Measurements from ENCODE around the gene LGALS13.

LGALS13 gene

DNA sequence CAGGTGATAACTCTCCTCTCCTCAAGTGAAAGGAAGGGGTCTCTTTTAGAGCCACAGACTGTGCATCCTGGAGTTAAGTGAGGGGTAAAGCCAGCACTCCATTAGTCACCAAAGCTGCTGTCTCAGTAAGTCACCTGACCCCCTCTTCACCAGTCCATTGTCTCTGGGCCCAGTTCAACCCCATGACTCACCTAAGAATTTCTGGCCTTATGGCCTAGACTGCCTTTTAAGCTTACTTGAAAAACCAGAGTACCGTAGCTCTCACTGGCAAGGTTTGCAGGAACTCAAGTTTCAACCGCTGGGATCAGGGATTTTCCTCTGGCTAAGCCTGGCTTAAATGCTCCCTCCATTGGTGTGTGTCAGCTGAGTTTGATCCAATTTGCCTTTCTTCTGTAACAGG, 38.9 kb upstream of the LGALS13 start:
- no peak overlapping the region for H3K27ac ChIP-seq
- TF ChIP-seq, protein P1, sequence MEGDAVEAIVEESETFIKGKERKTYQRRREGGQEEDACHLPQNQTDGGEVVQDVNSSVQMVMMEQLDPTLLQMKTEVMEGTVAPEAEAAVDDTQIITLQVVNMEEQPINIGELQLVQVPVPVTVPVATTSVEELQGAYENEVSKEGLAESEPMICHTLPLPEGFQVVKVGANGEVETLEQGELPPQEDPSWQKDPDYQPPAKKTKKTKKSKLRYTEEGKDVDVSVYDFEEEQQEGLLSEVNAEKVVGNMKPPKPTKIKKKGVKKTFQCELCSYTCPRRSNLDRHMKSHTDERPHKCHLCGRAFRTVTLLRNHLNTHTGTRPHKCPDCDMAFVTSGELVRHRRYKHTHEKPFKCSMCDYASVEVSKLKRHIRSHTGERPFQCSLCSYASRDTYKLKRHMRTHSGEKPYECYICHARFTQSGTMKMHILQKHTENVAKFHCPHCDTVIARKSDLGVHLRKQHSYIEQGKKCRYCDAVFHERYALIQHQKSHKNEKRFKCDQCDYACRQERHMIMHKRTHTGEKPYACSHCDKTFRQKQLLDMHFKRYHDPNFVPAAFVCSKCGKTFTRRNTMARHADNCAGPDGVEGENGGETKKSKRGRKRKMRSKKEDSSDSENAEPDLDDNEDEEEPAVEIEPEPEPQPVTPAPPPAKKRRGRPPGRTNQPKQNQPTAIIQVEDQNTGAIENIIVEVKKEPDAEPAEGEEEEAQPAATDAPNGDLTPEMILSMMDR (conservative IDR thresholded peaks at IDR 0.05) = no peak
- no peak for TF ChIP-seq ZFX (IDR thresholded peaks at IDR 0.05)

DNA sequence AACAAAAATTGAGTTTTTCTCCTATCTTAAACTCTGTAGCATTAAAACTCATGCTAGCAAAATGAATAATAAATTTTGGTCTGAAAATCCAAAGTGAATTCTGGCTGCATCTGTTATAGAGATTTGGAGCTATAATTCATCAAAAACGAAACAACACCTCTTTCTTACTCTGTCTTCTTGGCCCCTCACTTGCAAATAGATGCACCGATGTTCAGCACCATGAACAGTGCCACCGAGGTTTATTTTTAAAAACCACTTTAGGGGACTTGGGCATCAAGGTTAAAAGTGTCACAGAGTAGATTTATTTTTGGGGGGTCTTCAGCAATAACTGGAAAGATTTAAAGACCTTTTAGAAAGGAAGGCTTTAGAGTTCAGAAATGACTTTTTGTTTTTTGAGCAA, 36.3 kb upstream of the LGALS13 start:
- TF ChIP-seq, protein P1 (conservative IDR thresholded peaks at IDR 0.05) = no peak
- TF ChIP-seq ZFX (IDR thresholded peaks at IDR 0.05) = no peak
- H3K27ac ChIP-seq = no peak overlapping the region

DNA sequence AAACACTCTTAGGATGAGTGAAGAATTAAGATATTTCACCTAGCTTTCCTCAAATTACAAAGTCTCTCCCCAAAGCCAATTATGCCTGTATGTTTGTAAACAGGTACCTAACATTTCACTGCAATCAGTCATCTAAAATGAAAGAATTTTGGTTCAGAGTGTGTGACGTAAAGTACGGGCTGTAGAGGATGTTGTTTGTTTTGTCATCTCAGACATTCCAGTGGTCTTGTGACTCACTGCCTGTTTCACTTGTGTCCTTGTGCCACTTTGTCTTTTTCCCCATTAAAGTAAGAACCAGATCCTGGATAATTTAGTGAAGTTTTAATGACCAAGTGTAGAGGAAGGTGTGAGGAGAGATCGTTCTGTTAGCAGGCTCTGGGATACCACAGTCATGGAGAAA, 33.7 kb upstream of the LGALS13 start:
- H3K27ac ChIP-seq = no peak overlapping the region
- no peak for TF ChIP-seq ZFX (IDR thresholded peaks at IDR 0.05)
- TF ChIP-seq, protein P1 (conservative IDR thresholded peaks at IDR 0.05) = no peak

DNA sequence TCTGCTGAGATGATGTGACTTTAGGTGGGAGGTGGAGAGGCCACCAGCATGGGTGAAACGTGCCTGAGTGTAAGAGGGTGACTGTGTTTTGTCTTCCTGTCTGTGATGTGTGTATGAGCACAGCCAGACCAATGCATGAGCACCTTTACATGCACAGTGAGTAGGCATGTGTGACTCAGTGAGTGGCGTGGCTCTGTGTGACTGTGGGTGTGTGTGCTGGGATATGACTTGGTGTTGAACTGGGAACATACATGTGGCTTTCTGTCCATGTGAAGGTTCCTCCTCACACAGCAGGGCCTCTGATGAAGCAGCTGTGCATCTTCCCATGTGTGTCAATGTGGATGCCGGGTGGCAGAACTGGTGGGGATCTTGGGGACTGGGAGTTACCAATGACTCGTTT, 19.9 kb upstream of the LGALS13 start:
- H3K27ac ChIP-seq = no peak overlapping the region
- TF ChIP-seq ZFX (IDR thresholded peaks at IDR 0.05) = no peak
- TF ChIP-seq, protein P1 (conservative IDR thresholded peaks at IDR 0.05) = no peak

DNA sequence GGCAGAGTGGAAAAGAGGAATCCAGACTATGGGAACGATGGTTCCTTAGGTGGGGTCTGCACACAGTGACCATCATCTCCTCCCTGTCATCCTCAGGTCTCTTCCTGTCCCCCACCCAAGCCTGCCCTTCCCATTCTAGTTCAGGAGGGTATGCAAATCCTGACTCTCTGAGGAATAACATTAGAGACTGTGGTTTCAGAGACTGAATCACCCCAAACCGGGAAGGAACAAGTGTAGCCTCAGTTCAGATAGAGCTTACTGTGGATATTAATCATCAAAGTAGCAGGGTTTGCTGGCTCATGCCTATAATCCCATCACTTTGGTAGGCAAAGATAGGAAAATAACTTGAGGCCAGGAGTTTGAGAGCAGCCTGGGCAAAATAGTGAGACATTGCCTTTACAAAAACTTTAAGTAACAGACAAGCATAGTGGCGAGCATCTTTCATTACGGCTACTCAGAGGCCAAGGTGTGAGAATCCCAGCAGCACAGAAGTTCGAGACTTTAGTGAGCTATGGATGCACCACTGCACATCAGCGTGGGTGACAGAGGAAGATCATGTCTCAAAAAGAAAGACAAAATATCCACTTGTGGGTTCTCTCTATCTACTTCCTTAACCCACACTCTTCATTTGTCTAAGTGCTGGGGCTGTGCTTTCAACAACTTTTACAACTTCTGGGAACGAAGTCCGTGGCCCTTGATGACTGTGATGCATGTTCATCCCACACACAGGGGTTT, 19.3 kb upstream of the LGALS13 start:
- TF ChIP-seq, protein P1 (conservative IDR thresholded peaks at IDR 0.05) = no peak
- no peak for TF ChIP-seq ZFX (IDR thresholded peaks at IDR 0.05)
- H3K27ac ChIP-seq = no peak overlapping the region

DNA sequence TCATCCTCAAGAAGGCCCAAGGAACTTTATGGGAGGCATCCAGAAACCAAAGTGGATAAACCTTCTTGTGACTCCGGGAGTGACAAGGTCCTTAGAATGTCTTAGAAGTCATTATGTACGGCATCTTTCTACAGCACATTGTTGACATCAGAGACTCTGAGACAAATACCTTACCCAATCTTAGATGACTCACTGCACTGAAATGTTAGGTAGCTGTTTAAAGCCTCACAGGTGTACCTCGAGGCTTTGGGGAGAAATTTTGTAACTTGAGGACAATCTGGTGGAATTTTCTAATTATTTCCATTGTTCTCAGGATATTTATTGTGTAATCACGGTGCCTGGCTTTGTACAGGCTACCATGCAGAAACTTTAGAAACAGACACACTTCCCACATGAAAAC, 14.8 kb upstream of the LGALS13 start:
- no peak overlapping the region for H3K27ac ChIP-seq

DNA sequence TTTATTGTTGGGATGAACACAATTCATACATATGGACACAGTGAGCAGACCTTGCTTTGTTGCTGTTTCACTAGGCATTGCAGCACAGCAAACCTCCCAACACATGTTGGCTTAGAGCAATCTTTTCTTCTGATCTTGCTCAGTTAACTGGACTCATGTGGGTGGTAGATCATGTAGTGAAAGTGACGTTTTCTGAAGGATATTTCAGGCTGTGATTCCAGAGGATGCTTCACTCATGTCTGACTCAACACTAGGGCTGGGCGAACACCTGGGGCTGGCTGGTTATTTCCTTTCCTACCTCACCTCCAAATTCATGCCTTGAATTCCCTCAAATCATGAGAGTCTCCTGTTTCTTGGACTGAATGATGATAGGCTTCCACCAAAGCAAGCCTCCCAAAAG, 14.3 kb upstream of the LGALS13 start:
- TF ChIP-seq ZFX (IDR thresholded peaks at IDR 0.05) = no peak
- TF ChIP-seq, protein P1 (conservative IDR thresholded peaks at IDR 0.05) = no peak

More for the DNA sequence above, 14.8 kb upstream of the LGALS13 start:
- TF ChIP-seq ZFX (IDR thresholded peaks at IDR 0.05) = no peak
- TF ChIP-seq, protein P1 (conservative IDR thresholded peaks at IDR 0.05) = no peak

More for the DNA sequence above, 14.3 kb upstream of the LGALS13 start:
- H3K27ac ChIP-seq = no peak overlapping the region
